GM23338 (cell line): ENCODE results near the gene SERGEF. TPM values are rescaled to one million over a fixed set of nuclear protein-coding genes. Genes with fewer than 3 reads are reported as not detected.

Source experiments
- ATAC-seq: fragments of 200-7000 bp; cut with Tn5 transposase; 3 replicates; pipeline ENCODE4 v1.9.1; 2020
- DNase-seq: peaks from one replicate; pipeline ENCODE4 v3.0.0-alpha.2; 2015; ENCODE audit warnings: low spot score
- H2AFZ ChIP-seq: fragments of 200-600 bp; sonication (generic); 2 replicates; pipeline ENCODE4 v1.8.0; 2016; ENCODE audit warnings: antibody characterized with exemption, mild to moderate bottlenecking, moderate library complexity
- H3F3A ChIP-seq: fragments of 200-600 bp; sonication (generic); replicated peaks from 2 replicates; pipeline ENCODE4 v1.8.0; 2017; ENCODE audit warnings: antibody characterized with exemption, mixed run types, low read depth
- H3K27ac ChIP-seq: fragments of 200-600 bp; sonication (generic); 2 replicates; pipeline ENCODE4 v1.6.1; 2016; ENCODE audit warnings: low read depth
- H3K27me3 ChIP-seq: fragments of 200-600 bp; sonication (generic); 2 replicates; pipeline ENCODE4 v1.8.0; 2016; ENCODE audit warnings: mild to moderate bottlenecking, mixed run types, moderate library complexity; ENCODE audit not compliant: insufficient read depth
- H3K36me3 ChIP-seq: fragments of 200-600 bp; sonication (generic); 2 replicates; pipeline ENCODE4 v1.8.0; 2016; ENCODE audit warnings: mild to moderate bottlenecking; ENCODE audit not compliant: insufficient read depth
- H3K4me1 ChIP-seq: fragments of 200-600 bp; sonication (generic); 2 replicates; pipeline ENCODE4 v1.8.0; 2016; ENCODE audit warnings: mild to moderate bottlenecking, moderate library complexity; ENCODE audit not compliant: insufficient read depth
- H3K4me2 ChIP-seq: fragments of 200-600 bp; sonication (generic); 2 replicates; pipeline ENCODE4 v1.7.1; 2017; ENCODE audit warnings: mixed run types
- H3K4me3 ChIP-seq: fragments of 200-600 bp; sonication (generic); 2 replicates; pipeline ENCODE4 v1.6.1; 2016; ENCODE audit warnings: mixed run types
- H3K79me2 ChIP-seq: fragments of 200-600 bp; sonication (generic); replicated peaks from 2 replicates; pipeline ENCODE4 v1.8.0; 2017; ENCODE audit warnings: mild to moderate bottlenecking; ENCODE audit not compliant: insufficient read depth
- H3K9me2 ChIP-seq: fragments of 200-600 bp; sonication (generic); 2 replicates; pipeline ENCODE4 v1.8.0; 2017; ENCODE audit not compliant: insufficient read depth
- H4K20me1 ChIP-seq: fragments of 200-600 bp; sonication (generic); replicated peaks from 2 replicates; pipeline ENCODE4 v1.8.0; 2017; ENCODE audit warnings: mild to moderate bottlenecking; ENCODE audit not compliant: insufficient read depth
- H3K27ac Mint-ChIP-seq: 2 replicates; pipeline ENCODE4 v1.8.0; 2020; ENCODE audit warnings: inconsistent platforms, mild to moderate bottlenecking, moderate library complexity, mixed read lengths
- H3K27me3 Mint-ChIP-seq: 3 replicates; pipeline ENCODE4 v1.8.0; 2022; ENCODE audit warnings: low read depth, mild to moderate bottlenecking, moderate library complexity, mixed read lengths, inconsistent platforms; ENCODE audit not compliant: insufficient read depth, poor library complexity
- H3K36me3 Mint-ChIP-seq: 3 replicates; pipeline ENCODE4 v1.8.0; 2021; ENCODE audit warnings: low read depth, mild to moderate bottlenecking, inconsistent platforms, moderate library complexity, mixed read lengths
- H3K4me1 Mint-ChIP-seq: 3 replicates; pipeline ENCODE4 v1.8.0; 2020; ENCODE audit warnings: mild to moderate bottlenecking, inconsistent platforms, mixed read lengths
- H3K4me3 Mint-ChIP-seq: 3 replicates; pipeline ENCODE4 v1.8.0; 2021; ENCODE audit warnings: moderate library complexity, mild to moderate bottlenecking, inconsistent platforms, mixed read lengths
- H3K9me3 Mint-ChIP-seq: 3 replicates; pipeline ENCODE4 v1.8.0; 2020; ENCODE audit warnings: moderate library complexity, mild to moderate bottlenecking, inconsistent platforms, mixed read lengths
- CREB1 ChIP-seq: fragments of 250-450 bp; sonication (Bioruptor Pico); IDR thresholded peaks from 2 replicates; pipeline ENCODE4 v1.5.0; 2020; ENCODE audit warnings: low read depth, mild to moderate bottlenecking, moderate library complexity
- EZH2 ChIP-seq: fragments of 200-600 bp; sonication (generic); IDR thresholded peaks from one replicate; pipeline ENCODE4 v1.8.0; 2017; ENCODE audit warnings: antibody characterized with exemption, mild to moderate bottlenecking, low read depth; ENCODE audit not compliant: unreplicated experiment
- EZH2phosphoT487 ChIP-seq: fragments of 200-600 bp; sonication (generic); IDR thresholded peaks from one replicate; pipeline ENCODE4 v1.8.1; 2018; ENCODE audit warnings: antibody characterized with exemption; ENCODE audit not compliant: unreplicated experiment
- NANOG ChIP-seq: IDR thresholded peaks from 2 replicates; pipeline ENCODE4 v1.6.1; 2016; ENCODE audit warnings: antibody characterized with exemption, borderline replicate concordance
- REST ChIP-seq: IDR thresholded peaks from one replicate; pipeline ENCODE4 v1.6.1; 2018; ENCODE audit warnings: antibody characterized with exemption; ENCODE audit not compliant: unreplicated experiment
- STAT1 ChIP-seq: IDR thresholded peaks from one replicate; pipeline ENCODE4 v1.6.1; 2016; ENCODE audit warnings: antibody characterized with exemption; ENCODE audit not compliant: unreplicated experiment
- ZNF331 ChIP-seq: fragments of 250-450 bp; sonication (Bioruptor Pico); IDR thresholded peaks from 2 replicates; pipeline ENCODE4 v1.5.0; 2020; ENCODE audit warnings: low read depth, mild to moderate bottlenecking, moderate library complexity
- polyA plus RNA-seq: library from polyadenylated mRNA; unstranded; fragments of >200 nt; fragmentation: Nextera tagmentation; extraction: Ambion mirVana; gene quantifications from 2 replicates; pipeline ENCODE4 v1.2.1, GENCODE V29; 2016
- total RNA-seq: library from RNA; depleted of rRNA; stranded (reverse); fragments of >200 nt; shearing (Covaris generic); gene quantifications from 2 replicates; pipeline ENCODE4 v1.2.3, GENCODE V29; 2014
- TF ChIP-seq, protein P1 (sequence below): IDR thresholded peaks from 2 replicates; pipeline ENCODE4 v1.6.1; 2016; ENCODE audit warnings: antibody characterized with exemption
- TF ChIP-seq, protein P2 (sequence below), 2 experiments: fragments of 200-600 bp in 1 of 2; sonication (generic) in 1 of 2; conservative IDR thresholded peaks; 2 replicates each; pipeline versions ENCODE4 v1.5.1 to v1.6.1; 2016 to 2017; ENCODE audit warnings: antibody characterized with exemption in 2 of 2, low read depth in 2 of 2, mild to moderate bottlenecking in 2 of 2, moderate library complexity in 1 of 2

The SERGEF gene
- total and polyA plus RNA-seq, 2 experiments from 2014 or later: 24.2 to 27.9 TPM

DNA sequence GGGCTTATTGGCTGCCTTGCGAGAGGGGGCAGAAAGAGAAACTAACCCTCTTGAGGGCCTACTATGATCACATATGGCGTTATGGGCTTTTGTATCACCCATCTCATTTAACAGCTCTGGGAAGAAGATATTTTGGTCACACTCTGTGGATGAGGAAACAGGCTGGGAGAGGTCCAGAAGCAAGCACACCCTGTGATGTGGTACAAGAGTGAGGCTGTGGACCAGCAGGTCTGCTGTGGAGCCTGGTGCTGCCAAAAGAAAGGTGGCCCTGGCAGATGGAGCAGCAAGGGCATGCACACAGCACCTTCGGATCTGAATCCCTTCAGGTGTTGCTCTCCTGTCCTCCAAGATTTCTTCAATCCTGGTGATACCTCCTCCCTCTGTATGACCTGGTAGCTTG, 214.1 kb downstream of the SERGEF start (continued):
- TF ChIP-seq, protein P1, sequence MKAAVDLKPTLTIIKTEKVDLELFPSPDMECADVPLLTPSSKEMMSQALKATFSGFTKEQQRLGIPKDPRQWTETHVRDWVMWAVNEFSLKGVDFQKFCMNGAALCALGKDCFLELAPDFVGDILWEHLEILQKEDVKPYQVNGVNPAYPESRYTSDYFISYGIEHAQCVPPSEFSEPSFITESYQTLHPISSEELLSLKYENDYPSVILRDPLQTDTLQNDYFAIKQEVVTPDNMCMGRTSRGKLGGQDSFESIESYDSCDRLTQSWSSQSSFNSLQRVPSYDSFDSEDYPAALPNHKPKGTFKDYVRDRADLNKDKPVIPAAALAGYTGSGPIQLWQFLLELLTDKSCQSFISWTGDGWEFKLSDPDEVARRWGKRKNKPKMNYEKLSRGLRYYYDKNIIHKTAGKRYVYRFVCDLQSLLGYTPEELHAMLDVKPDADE: no peak
- TF ChIP-seq STAT1: no peak
- TF ChIP-seq ZNF331 (CRISPR knock-in tag): no peak
- no peak for TF ChIP-seq REST
- TF ChIP-seq CREB1 (CRISPR knock-in tag): no peak
- no peak for TF ChIP-seq NANOG

- no peak overlapping the region for H3K27ac Mint-ChIP-seq
- DNase-seq: no peak
- H3K4me3 ChIP-seq: no peak overlapping the region
- peaks cover 5% of the 10 kb centered on the region; the same call in 1 of the 3 replicates for H3K9me3 Mint-ChIP-seq
- no peak overlapping the region for H2AFZ ChIP-seq
- 0 out of 2 replicates have a peak, but pooled peaks cover 3% of the 10 kb centered on the region for H4K20me1 ChIP-seq
- H3K9me2 ChIP-seq: 0 out of 2 replicates have a peak, but pooled peaks cover 5% of the 10 kb centered on the region
- no peak for ATAC-seq
- H3K27me3 Mint-ChIP-seq: peaks cover 14% of the 10 kb centered on the region
- no peak overlapping the region for H3K4me2 ChIP-seq
- H3K79me2 ChIP-seq: no peaks in the 10 kb centered on the region
- TF ChIP-seq REST: no peak
- TF ChIP-seq, protein P1: no peak
- TF ChIP-seq, protein P2, sequence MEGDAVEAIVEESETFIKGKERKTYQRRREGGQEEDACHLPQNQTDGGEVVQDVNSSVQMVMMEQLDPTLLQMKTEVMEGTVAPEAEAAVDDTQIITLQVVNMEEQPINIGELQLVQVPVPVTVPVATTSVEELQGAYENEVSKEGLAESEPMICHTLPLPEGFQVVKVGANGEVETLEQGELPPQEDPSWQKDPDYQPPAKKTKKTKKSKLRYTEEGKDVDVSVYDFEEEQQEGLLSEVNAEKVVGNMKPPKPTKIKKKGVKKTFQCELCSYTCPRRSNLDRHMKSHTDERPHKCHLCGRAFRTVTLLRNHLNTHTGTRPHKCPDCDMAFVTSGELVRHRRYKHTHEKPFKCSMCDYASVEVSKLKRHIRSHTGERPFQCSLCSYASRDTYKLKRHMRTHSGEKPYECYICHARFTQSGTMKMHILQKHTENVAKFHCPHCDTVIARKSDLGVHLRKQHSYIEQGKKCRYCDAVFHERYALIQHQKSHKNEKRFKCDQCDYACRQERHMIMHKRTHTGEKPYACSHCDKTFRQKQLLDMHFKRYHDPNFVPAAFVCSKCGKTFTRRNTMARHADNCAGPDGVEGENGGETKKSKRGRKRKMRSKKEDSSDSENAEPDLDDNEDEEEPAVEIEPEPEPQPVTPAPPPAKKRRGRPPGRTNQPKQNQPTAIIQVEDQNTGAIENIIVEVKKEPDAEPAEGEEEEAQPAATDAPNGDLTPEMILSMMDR (conservative IDR thresholded peaks at IDR 0.05; ENCODE audit: low read depth in 2 of 2): no peak
- TF ChIP-seq EZH2phosphoT487: no peak
- no peak for TF ChIP-seq EZH2
- TF ChIP-seq ZNF331 (CRISPR knock-in tag): no peak
- TF ChIP-seq CREB1 (CRISPR knock-in tag): no peak
- peaks cover 16% of the 10 kb centered on the region for H3K4me1 Mint-ChIP-seq
- H3K4me1 ChIP-seq: peaks cover 10% of the 10 kb centered on the region
- H3K27me3 ChIP-seq: no peaks in the 10 kb centered on the region
- H3K36me3 ChIP-seq: no peaks in the 10 kb centered on the region
- no peak overlapping the region for H3K27ac ChIP-seq
- H3K4me3 Mint-ChIP-seq: no peak overlapping the region
- no peaks in the 10 kb centered on the region for H3F3A ChIP-seq
- H3K36me3 Mint-ChIP-seq: peaks cover 5% of the 10 kb centered on the region; the same call in 1 of the 3 replicates
Observed at GRCh38 chr11:17798253-17798652, 214.6 kb downstream of the SERGEF start.
